HG03342 (cell line): ENCODE measurements around the gene TRIM22.
"Not testable (repeated sequence)": the region's sequence is repeated elsewhere in the genome, so short reads cannot be mapped to it uniquely, and the experiment has no call there.

Experiments used
- ATAC-seq: cut with Tn5 transposase; IDR thresholded peaks from one replicate; pipeline ENCODE4 v1.9.1; 2021; ENCODE audit warnings: mild to moderate bottlenecking, moderate library complexity; ENCODE audit not compliant: unreplicated experiment

Gene TRIM22

GRCh38 chr11:5689551-5689983 is at the start of gene TRIM22:
Gene TRIM22 (plus strand): TSS chr11:5689790. CDS start chr11:5696233, 6,443 bp downstream.
- ATAC-seq: peak; percentile 75

GRCh38 chr11:5639953-5640352 is 49.6 kb upstream of the TRIM22 start:
- no peak for ATAC-seq

GRCh38 chr11:5643585-5643984 is 46.0 kb upstream of the TRIM22 start:
- no peak for ATAC-seq

- no peak for ATAC-seq
These were observed 43.5 kb upstream of the TRIM22 start for GRCh38 chr11:5646139-5646538.

GRCh38 chr11:5655474-5655873 is 34.1 kb upstream of the TRIM22 start:
- ATAC-seq: no peak

GRCh38 chr11:5656956-5657355 is 32.6 kb upstream of the TRIM22 start:
- not testable (repeated sequence) for ATAC-seq

- no peak for ATAC-seq
These were observed 31.3 kb upstream of the TRIM22 start for GRCh38 chr11:5658318-5658717.

GRCh38 chr11:5663511-5663910 is 26.1 kb upstream of the TRIM22 start:
- no peak for ATAC-seq

GRCh38 chr11:5665051-5665570 is 24.5 kb upstream of the TRIM22 start:
- ATAC-seq: no peak

GRCh38 chr11:5665746-5666401 is 23.7 kb upstream of the TRIM22 start:
- no peak for ATAC-seq

- no peak for ATAC-seq
These were observed 23.2 kb upstream of the TRIM22 start for GRCh38 chr11:5666402-5666793.

GRCh38 chr11:5671831-5672230 is 17.8 kb upstream of the TRIM22 start:
- ATAC-seq: no peak

GRCh38 chr11:5674391-5674790 is 15.2 kb upstream of the TRIM22 start:
- ATAC-seq: no peak

- ATAC-seq: no peak
These were observed 9.8 kb upstream of the TRIM22 start for GRCh38 chr11:5679811-5680210.

GRCh38 chr11:5682890-5683441 is 6.6 kb upstream of the TRIM22 start:
- not testable (repeated sequence) for ATAC-seq

GRCh38 chr11:5683620-5684019 is 6.0 kb upstream of the TRIM22 start:
- ATAC-seq: not testable (repeated sequence)

GRCh38 chr11:5684036-5684645 is 5.4 kb upstream of the TRIM22 start:
- no peak for ATAC-seq

GRCh38 chr11:5684646-5685362 is 4.8 kb upstream of the TRIM22 start, which contains the start of gene TRIM5:
Gene TRIM5 (minus strand): TSS chr11:5685074. CDS start chr11:5680177, 4,897 bp downstream.
- peak; percentile 72 for ATAC-seq

- no peak for ATAC-seq
These were observed 3.2 kb upstream of the TRIM22 start for GRCh38 chr11:5686426-5686825.

- ATAC-seq: no peak
These were observed 1.1 kb upstream of the TRIM22 start for GRCh38 chr11:5688482-5688881.

- ATAC-seq: no peak
These were observed 626 bp downstream of the TRIM22 start for GRCh38 chr11:5690216-5690615.
